Epithelial cell of esophagus (primary cell): Measurements from ENCODE around the gene STIM2.
"Not testable (repeated sequence)": the region's sequence is repeated elsewhere in the genome, so short reads cannot be mapped to it uniquely, and the experiment has no call there.

ENCODE experiments used
- DNase-seq: peaks from one replicate; pipeline ENCODE4 v3.0.0; 2010; ENCODE audit warnings: low read depth
- H3K4me3 ChIP-seq: 2 replicates; pipeline ENCODE4 v1.5.1; 2011; ENCODE audit warnings: mild to moderate bottlenecking, low read length, control low read depth
- TF ChIP-seq, protein P1 (sequence below): IDR thresholded peaks from 2 replicates; pipeline ENCODE4 v1.5.1; 2011; ENCODE audit warnings: low read depth, mild to moderate bottlenecking, low read length, control low read depth, inconsistent platforms; ENCODE audit not compliant: insufficient read depth; ENCODE audit errors: missing control alignments

Gene STIM2

DNA sequence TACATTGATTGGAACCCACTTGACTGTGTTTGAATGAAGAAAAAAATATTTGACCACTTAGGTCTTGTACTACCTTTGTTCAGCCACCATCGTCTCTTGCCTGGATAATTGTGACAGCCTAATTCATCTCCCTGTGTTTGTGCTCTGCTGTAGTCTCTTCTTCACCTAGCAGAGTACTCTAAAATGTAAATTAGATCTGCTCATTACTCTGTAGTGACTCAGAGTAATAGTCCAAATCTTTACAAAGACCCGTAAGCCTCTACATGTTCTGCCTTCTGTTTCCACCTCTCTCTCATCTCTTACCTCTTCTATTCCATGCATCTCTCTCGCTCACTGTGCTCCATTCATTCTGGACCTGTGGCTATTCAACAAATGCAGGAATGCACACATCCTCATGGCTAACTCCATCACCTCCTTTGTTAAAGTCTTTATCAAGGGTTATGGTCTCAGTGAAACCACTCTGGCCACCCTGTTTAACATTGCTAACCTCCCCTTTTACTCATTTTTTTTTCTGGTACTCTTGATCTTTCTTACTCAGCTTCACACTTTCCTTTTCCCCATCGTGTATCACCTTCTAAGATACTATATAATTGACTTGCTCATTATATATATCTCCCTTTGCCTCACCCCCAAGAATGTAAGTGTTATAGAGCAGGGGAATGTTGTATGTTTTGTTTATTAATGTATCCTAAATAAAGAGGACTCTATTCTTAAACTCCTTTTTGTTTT is 98.4 kb downstream of the STIM2 start:
- no peak overlapping the region for H3K4me3 ChIP-seq
- TF ChIP-seq, protein P1, sequence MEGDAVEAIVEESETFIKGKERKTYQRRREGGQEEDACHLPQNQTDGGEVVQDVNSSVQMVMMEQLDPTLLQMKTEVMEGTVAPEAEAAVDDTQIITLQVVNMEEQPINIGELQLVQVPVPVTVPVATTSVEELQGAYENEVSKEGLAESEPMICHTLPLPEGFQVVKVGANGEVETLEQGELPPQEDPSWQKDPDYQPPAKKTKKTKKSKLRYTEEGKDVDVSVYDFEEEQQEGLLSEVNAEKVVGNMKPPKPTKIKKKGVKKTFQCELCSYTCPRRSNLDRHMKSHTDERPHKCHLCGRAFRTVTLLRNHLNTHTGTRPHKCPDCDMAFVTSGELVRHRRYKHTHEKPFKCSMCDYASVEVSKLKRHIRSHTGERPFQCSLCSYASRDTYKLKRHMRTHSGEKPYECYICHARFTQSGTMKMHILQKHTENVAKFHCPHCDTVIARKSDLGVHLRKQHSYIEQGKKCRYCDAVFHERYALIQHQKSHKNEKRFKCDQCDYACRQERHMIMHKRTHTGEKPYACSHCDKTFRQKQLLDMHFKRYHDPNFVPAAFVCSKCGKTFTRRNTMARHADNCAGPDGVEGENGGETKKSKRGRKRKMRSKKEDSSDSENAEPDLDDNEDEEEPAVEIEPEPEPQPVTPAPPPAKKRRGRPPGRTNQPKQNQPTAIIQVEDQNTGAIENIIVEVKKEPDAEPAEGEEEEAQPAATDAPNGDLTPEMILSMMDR = no peak
- DNase-seq = no peak

DNA sequence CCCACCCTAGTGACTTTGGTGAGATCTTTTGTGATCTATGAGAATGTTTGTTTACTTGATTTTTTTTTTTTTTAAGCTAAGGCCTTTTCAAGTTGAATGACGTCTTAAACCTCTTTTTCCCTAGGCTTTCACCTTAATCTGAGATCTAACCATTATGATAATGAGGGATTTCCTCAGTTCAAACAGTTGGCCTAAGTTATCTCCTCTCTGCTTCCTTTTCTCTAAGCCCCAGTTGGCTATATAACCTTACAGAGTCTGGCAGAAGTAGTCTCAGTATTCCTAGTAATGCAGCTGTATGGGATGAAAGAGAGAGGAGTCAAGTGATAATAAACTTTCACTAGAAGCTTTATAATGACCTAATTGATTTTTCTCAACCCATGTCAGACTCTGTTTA is 99.0 kb downstream of the STIM2 start:
- no peak for DNase-seq
- no peak overlapping the region for H3K4me3 ChIP-seq
- TF ChIP-seq, protein P1 = no peak

DNA sequence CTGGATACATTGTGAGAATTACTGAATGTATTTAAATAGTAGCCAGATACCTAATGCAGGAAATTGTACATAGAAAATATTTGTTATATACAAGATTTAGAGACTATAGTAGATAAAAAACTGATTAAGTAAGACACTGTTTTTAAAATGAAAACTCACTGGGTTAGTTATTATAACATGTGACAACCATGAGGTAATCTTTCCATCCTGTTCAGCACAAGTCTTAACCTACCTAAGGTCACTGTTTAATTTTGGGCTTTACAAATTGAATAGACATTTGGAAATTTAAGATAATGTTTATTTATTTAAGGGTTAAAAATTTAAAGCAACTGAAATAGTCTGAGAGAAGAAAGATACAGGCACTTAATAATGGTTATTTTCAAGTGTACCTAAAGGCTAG is 102.1 kb downstream of the STIM2 start:
- TF ChIP-seq, protein P1 = no peak
- no peak overlapping the region for H3K4me3 ChIP-seq
- no peak for DNase-seq

DNA sequence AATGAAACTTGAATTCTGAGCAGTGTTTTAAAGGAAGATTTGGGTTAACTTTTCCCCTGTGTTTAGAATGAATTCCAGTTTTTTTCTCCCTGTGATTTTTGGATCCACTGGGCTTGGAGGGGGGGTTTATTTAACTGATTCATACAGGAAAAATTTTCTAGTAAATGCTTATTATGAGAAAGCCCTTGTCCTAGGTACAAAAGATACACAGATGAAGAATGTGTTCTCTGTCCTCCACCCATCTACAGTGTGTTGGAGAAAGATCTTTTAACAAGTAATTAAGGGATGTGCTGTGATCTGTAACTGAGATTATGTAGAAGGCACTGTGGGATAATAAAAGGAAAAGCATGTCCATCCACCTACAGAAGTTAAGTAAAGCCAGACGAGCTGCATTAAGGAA is 103.9 kb downstream of the STIM2 start:
- no peak overlapping the region for H3K4me3 ChIP-seq
- DNase-seq = no peak
- TF ChIP-seq, protein P1 = no peak

DNA sequence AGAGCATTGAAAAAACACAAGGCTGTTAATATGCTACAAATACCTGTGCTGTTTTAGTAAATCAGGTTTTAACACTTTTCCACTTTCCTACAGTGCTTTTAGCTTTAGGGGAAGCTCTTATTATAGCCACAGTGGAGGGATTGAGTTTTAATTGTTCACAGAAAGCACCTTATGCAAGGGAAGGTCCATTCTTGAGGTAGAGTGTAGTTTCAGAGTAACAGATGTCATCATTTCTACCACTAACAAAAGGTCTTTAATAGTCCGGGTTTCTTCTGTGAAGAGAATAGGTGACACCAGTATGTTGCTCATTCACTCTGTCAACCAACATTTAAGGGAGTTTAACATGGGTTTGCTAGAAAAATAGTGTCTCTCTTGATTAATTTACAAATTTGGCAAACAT is 104.4 kb downstream of the STIM2 start:
- no peak overlapping the region for H3K4me3 ChIP-seq
- DNase-seq = no peak
- TF ChIP-seq, protein P1 = no peak

DNA sequence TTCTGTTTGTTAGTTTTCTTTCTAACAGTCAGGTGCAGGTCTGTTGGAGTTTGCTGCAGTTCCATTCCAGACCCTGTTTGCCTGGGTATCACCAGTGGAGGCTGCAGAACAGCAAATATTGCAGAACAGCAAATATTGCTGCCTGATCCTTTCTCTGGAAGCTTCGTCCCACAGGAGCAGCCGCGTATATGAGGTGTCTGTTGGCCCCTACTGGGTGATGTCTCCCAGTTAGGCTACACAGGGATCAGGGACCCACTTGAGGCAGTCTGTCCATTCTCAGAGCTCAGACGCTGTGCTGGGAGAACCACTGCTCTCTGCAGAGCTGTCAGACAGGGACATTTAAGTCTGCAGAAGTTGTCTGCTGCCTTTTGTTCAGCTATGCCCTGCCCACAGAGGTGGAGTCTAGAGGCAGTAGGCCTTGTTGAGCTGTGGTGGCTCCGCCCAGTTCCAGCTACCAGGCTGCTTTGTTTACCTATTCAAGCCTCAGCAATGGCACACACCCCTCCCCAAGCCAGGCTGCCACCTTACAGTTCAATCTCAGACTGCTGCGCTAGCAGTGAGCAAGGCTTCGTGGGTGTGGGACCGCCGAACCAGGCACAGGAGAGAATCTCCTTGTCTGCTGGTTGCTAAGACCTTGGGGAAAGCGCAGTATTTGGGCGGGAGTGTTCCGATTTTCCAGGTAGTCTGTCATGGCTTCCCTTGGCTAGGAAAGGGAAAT is 115.0 kb downstream of the STIM2 start:
- DNase-seq, H3K4me3 ChIP-seq: not testable (repeated sequence)

DNA sequence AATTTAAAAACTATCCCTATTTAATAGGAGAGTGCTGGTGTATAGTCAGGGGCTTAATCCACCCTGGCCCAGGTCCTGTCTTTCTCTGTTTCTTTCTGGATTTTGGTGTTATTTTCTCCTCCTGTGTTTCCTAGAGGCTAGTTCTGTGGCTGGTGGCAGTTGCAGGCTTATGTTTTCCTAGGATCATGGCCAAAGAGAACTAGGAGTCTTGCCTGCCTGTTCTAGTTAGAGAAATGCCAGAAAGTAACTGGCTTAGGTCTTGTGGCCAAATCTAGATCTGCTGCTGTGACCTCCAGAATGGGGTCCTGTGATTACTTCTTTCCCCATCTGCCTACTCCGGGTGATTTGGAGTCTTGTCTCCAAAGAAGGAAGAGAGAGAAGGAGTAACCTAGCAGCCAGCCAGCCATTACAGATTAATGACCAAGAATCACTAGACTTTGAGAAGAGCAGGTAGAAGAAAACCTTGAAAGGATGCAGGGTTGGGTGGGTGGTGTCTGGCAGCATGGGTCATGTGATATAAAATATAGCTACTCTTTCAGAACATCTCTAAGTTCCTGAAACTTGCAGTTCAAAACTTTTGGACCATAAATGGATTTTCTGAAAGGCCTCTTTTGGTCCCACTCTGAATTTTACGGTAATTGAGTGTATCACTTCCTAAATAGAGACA is 117.9 kb downstream of the STIM2 start:
- DNase-seq = no peak
- TF ChIP-seq, protein P1 = no peak
- H3K4me3 ChIP-seq = no peak overlapping the region
